ENCODE results near the gene RUBCN.

The RUBCN gene

DNA sequence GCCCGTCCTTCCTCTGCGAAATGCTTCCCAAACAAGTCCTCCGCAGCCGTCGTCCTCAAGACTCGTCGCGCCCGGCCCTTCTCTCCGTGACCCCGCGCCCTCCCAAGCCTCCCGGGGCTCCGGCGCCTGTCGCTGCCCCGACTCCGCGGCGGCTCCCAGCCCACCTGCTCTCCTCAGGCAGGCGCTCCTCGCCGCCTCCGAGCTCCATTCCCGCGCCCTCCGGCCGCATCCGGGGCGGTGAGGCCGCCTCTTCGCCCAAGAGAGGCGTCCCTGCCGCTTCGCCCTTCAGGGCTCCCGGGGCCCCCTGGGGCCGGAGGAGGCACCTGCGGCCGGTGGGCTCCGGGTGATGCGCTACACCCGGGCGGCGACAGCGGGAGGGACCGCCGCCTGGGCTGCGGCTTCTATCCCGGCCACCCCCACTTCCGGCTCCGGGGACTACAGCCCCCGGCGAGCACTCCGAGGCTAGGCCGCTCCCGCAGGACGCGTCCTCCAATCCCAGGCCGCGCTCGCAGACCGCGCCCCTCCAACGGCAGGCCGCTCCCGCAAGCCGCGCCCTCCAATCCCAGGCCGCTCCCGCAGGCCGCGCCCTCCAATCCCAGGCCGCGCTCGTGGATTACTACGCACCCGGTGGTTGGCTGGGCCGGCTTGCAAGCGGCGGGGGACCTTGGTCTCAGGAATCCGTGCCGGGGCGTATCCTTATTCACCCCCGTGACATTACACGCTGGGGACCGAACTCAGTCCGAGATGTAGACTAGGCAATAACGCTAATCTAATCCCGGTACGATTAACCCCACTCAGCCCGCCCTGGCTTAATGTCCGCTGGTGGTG is at the start of gene RUBCN:
RUBCN (minus strand) TSS at position 414 of the 828 bp plus-strand sequence; CDS start at position 229, 185 bp downstream.
- TF ChIP-seq ZFX (IDR thresholded peaks at IDR 0.05) = peak; percentile 54; the same call in 1 of the 2 replicates
- TF ChIP-seq, protein P1, sequence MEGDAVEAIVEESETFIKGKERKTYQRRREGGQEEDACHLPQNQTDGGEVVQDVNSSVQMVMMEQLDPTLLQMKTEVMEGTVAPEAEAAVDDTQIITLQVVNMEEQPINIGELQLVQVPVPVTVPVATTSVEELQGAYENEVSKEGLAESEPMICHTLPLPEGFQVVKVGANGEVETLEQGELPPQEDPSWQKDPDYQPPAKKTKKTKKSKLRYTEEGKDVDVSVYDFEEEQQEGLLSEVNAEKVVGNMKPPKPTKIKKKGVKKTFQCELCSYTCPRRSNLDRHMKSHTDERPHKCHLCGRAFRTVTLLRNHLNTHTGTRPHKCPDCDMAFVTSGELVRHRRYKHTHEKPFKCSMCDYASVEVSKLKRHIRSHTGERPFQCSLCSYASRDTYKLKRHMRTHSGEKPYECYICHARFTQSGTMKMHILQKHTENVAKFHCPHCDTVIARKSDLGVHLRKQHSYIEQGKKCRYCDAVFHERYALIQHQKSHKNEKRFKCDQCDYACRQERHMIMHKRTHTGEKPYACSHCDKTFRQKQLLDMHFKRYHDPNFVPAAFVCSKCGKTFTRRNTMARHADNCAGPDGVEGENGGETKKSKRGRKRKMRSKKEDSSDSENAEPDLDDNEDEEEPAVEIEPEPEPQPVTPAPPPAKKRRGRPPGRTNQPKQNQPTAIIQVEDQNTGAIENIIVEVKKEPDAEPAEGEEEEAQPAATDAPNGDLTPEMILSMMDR (conservative IDR thresholded peaks at IDR 0.05) = no peak
- H3K27ac ChIP-seq = peak within 1 kb of the TSS; percentile 73

DNA sequence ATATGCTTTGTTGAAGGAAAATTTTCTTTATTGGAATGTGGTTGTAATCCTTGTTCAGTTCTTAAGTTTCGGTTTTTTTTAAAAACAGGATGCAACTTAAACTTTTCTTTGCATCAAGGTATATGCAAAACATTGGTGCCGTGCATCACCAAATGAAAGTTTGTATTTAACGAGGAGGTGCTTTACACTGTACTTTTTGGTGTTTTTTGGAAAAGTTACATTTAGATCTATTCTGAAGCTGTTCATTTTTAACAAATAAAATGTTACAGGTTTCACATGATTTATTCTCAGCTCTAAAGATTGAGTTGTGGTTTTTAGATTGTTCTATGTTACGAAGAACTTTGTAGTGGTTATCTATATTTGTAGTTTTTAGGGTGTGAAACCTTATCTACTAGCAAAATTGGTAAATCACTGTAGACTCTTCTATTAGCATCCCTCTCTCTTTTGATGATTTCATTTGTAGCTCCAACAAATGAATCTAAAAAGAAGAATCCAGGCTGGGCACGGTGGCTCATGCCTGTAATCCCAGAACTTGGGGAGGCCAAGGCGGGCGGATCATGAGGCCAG is 47.4 kb upstream of the RUBCN start:
- H3K27ac ChIP-seq = no peak overlapping the region
- TF ChIP-seq ZFX (IDR thresholded peaks at IDR 0.05) = no peak
- TF ChIP-seq, protein P1 (conservative IDR thresholded peaks at IDR 0.05) = no peak

DNA sequence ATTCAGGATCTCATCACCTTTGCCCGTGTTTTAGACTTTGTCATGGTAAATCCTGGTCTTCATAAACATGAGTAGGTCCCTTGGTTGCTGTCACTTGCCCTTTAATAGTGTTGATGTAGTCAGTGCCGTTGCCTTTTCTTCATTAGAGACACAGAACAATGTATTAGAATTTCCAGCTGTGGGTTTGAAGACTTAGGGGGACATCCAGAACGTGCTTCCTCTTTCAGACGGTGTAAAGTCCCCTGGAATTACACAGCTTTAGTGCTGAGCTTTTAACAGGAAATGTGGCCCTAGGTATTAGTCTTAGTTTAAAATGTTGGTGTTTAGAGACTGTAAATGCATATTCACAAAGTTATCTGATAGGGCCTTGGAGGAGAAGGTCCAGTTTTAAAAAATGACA is 45.5 kb upstream of the RUBCN start:
- H3K27ac ChIP-seq = no peak overlapping the region
- TF ChIP-seq ZFX (IDR thresholded peaks at IDR 0.05) = no peak
- TF ChIP-seq, protein P1 (conservative IDR thresholded peaks at IDR 0.05) = no peak

DNA sequence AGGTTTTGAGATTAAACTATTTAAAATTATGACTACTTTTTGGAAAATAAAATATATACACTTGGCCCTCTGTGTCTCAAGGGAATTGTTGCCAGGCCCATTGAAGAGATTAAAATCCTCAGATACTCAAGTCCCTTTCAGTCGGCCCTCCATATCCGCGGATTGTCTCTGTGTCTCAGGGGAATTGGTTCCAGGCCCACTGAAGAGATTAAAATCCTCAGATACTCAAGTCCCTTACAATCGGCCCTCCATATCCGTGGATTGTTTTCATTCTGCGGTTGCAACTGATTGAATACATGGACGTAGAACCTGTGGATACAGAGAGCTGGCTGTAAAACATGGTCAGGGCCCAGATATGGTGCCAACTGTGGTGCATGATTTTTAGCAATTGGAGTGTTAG is 38.6 kb upstream of the RUBCN start:
- H3K27ac ChIP-seq = no peak overlapping the region
- TF ChIP-seq, protein P1 (conservative IDR thresholded peaks at IDR 0.05) = no peak
- TF ChIP-seq ZFX (IDR thresholded peaks at IDR 0.05) = no peak

DNA sequence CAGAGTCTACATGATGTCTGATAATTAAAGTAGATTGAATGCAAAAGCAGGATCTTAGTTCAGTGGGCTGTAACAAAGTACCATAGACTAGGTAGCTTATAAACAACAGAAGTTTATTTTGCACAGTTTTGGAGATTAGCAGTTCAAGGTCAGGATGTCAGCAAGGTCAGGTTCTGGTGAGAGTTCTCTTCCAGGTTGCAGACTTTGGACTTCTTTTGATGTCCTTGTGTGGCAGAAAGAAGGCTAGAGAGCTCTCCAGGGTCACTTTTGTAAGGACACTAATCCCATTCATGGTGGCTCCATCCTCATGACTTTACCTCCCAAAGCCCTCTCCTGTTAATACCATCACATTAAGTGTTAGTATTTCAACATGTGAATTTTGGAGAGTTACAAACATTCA is 25.1 kb upstream of the RUBCN start:
- TF ChIP-seq, protein P1 (conservative IDR thresholded peaks at IDR 0.05) = no peak
- no peak for TF ChIP-seq ZFX (IDR thresholded peaks at IDR 0.05)
- no peak overlapping the region for H3K27ac ChIP-seq

DNA sequence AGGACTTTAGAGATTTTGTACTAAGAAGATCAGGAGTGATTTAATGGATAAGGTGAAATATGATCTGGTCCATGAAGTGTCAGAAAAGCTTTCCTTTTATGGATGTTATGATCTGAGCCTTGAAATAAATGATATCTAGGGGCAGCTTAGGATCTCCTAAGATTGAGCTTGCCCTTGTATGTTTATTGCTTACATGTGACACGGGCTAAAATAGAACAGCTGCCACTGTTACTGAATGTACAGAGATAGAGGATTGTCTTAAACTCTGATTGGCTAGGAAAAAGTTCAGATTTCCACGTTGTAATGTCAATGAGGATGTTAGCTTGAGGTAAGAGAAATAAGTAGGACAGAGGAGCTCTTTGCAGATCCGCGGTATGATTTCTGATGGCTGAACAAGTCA is 21.8 kb upstream of the RUBCN start:
- TF ChIP-seq, protein P1 (conservative IDR thresholded peaks at IDR 0.05) = no peak
- no peak for TF ChIP-seq ZFX (IDR thresholded peaks at IDR 0.05)

DNA sequence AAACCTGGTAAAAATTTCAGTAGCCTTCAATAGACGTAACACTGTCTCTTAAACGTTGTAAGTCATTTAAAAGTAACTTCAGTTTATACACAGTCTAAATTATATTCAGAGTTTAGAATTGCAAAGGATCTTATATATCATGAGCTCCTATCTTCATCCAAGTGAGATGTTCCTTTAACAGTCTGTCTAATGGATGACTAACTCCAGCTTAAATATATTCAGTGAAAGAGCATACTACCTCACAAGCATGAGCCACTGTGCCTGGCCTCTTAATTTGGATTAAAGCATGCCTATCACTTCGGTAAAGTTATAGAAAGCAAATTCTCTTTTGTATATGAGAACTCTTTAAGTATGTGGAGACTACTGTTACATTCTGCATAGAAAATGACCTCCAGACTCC is 20.0 kb upstream of the RUBCN start:
- TF ChIP-seq ZFX (IDR thresholded peaks at IDR 0.05) = no peak
- TF ChIP-seq, protein P1 (conservative IDR thresholded peaks at IDR 0.05) = no peak
- no peak overlapping the region for H3K27ac ChIP-seq

More for the DNA sequence above, 21.8 kb upstream of the RUBCN start:
- no peak overlapping the region for H3K27ac ChIP-seq
